Activated B cell treated with CpG ODN at 0.5 μM for 24 hours (primary cell): ENCODE data around the gene TOGARAM2. TPM values are rescaled to one million over a fixed set of nuclear protein-coding genes. Genes with fewer than 3 reads are reported as not detected.

Source experiments
- ATAC-seq: fragments of 200-7000 bp; cut with Tn5 transposase; one replicate; pipeline ENCODE4 v1.10.0; 2021; ENCODE audit warnings: low read depth, mild to moderate bottlenecking, moderate library complexity
- CTCF ChIA-PET: fragments of 350-600 bp; sonication (Branson Sonifier 250); formaldehyde crosslinking; loops from one replicate; lab custom pipeline; 2021; ENCODE audit warnings: antibody characterized with exemption; lab: Charles Lee
- POLR2A ChIA-PET: fragments of 350-600 bp; sonication (Branson Sonifier 250); formaldehyde crosslinking; loops from one replicate; lab custom pipeline; 2021; ENCODE audit warnings: antibody characterized with exemption; lab: Charles Lee
- DNase-seq: peaks from one replicate; pipeline ENCODE4 v3.0.0; 2022
- H3K27ac Mint-ChIP-seq: one replicate; pipeline ENCODE4 v1.8.0; 2020; ENCODE audit warnings: mixed read lengths
- H3K27me3 Mint-ChIP-seq: one replicate; pipeline ENCODE4 v1.8.0; 2021; ENCODE audit warnings: mixed read lengths
- H3K36me3 Mint-ChIP-seq: one replicate; pipeline ENCODE4 v1.8.0; 2021; ENCODE audit warnings: low read depth, mixed read lengths
- H3K4me1 Mint-ChIP-seq: one replicate; pipeline ENCODE4 v1.8.0; 2021; ENCODE audit warnings: mixed read lengths
- H3K4me3 Mint-ChIP-seq: one replicate; pipeline ENCODE4 v1.8.0; 2020; ENCODE audit warnings: mild to moderate bottlenecking, mixed read lengths
- H3K9me3 Mint-ChIP-seq: one replicate; pipeline ENCODE4 v1.8.0; 2020; ENCODE audit warnings: mixed read lengths
- CTCF ChIP-seq: fragments of 200-600 bp; IDR thresholded peaks from one replicate; pipeline ENCODE4 v1.8.0; 2022; ENCODE audit warnings: antibody characterized with exemption, mild to moderate bottlenecking
- intact Hi-C: fragments of 100-400 bp; cut with micrococcal nuclease; formaldehyde crosslinking; loops from one replicate; pipeline ENCODE4 v1.15.1; 2024
- total RNA-seq: library from RNA; stranded (reverse); gene quantifications from 2 replicates; pipeline ENCODE4 v1.2.3, GENCODE V29; 2022

TOGARAM2 gene
- total RNA-seq, 1 donor from 2014 or later: not detected

GRCh38 chr2:28949190-28949589 is 31.9 kb upstream of the TOGARAM2 start:
- DNase-seq (no peak), ATAC-seq (no peak)
- H3K4me1 Mint-ChIP-seq: no peaks in the 10 kb centered on the region
- H3K27me3 Mint-ChIP-seq: no peaks in the 10 kb centered on the region
- ChIA-PET POLR2A (no interaction called here), CTCF (interaction anchor here (0.6 kb wide), 1 partner anchor 43 kb away, joined by 3 read pairs; no protein-coding TSS in a partner anchor)
- intact Hi-C loops: no loop called here
- no peak overlapping the region for H3K27ac Mint-ChIP-seq
- H3K36me3 Mint-ChIP-seq: peaks cover 45% of the 10 kb centered on the region
- peaks cover 11% of the 10 kb centered on the region for H3K9me3 Mint-ChIP-seq
- TF ChIP-seq CTCF: no peak
- no peak overlapping the region for H3K4me3 Mint-ChIP-seq

GRCh38 chr2:28949617-28950305 is 31.3 kb upstream of the TOGARAM2 start:
- no peak overlapping the region for H3K27ac Mint-ChIP-seq
- H3K36me3 Mint-ChIP-seq: peaks cover 40% of the 10 kb centered on the region
- POLR2A ChIA-PET: no interaction called here
- CTCF ChIA-PET: no interaction called here
- H3K27me3 Mint-ChIP-seq: no peaks in the 10 kb centered on the region
- intact Hi-C loops: loop anchor here (10.0 kb wide), 1 partner anchor 355 kb away; no protein-coding TSS in a partner anchor
- DNase-seq: no peak
- no peak for ATAC-seq
- H3K9me3 Mint-ChIP-seq: peaks cover 11% of the 10 kb centered on the region
- H3K4me3 Mint-ChIP-seq: no peak overlapping the region
- no peaks in the 10 kb centered on the region for H3K4me1 Mint-ChIP-seq
- no peak for TF ChIP-seq CTCF

GRCh38 chr2:28950941-28951630 is 30.0 kb upstream of the TOGARAM2 start:
- ATAC-seq: no peak
- Mint-ChIP-seq H3K27me3 (no peaks in the 10 kb centered on the region), H3K9me3 (peaks cover 11% of the 10 kb centered on the region), H3K27ac (no peak overlapping the region), H3K36me3 (peaks cover 29% of the 10 kb centered on the region), H3K4me3 (no peak overlapping the region), H3K4me1 (no peaks in the 10 kb centered on the region)
- ChIA-PET POLR2A (no interaction called here), CTCF (no interaction called here)
- DNase-seq: no peak
- intact Hi-C loops: loop anchor here (10.0 kb wide), 1 partner anchor 354 kb away; no protein-coding TSS in a partner anchor
- no peak for TF ChIP-seq CTCF

- Mint-ChIP-seq H3K9me3 (peaks cover 11% of the 10 kb centered on the region), H3K4me3 (no peak overlapping the region), H3K27ac (no peak overlapping the region), H3K27me3 (no peaks in the 10 kb centered on the region), H3K4me1 (no peaks in the 10 kb centered on the region), H3K36me3 (peaks cover 21% of the 10 kb centered on the region)
- no peak for TF ChIP-seq CTCF
- ChIA-PET CTCF (no interaction called here), POLR2A (no interaction called here)
- intact Hi-C loops: loop anchor here (2.0 to 10.0 kb wide), 2 partner anchors 131 to 353 kb away; no protein-coding TSS in a partner anchor
- ATAC-seq (no peak), DNase-seq (no peak)
These were observed 28.9 kb upstream of the TOGARAM2 start for GRCh38 chr2:28951910-28952835.
